Natural killer cell treated with Interleukin-12 subunit alpha and Interleukin-12 subunit beta and Interleukin-15 and Interleukin-18, amount 100 ng/mL, for 72 hours (primary cell): ENCODE data around the gene LSMEM2. TPM values are rescaled to one million over a fixed set of nuclear protein-coding genes. Genes with fewer than 3 reads are reported as not detected.

Source experiments
- ATAC-seq, 2 donors: fragments of 150-1000 bp; cut with Tn5 transposase in 1 of 2; sonication (Bioruptor Pico), chemical (Tn5 transposase) in 1 of 2; 2 replicates each; pipeline ENCODE4 v1.10.0; 2021
- DNase-seq: peaks from one replicate; pipeline ENCODE4 v3.0.0; 2022; ENCODE audit warnings: low spot score
- H3K27ac Mint-ChIP-seq, 2 donors: 1 replicate in 1 of 2; 2 replicates in 1 of 2; pipeline ENCODE4 v1.8.0; 2022; ENCODE audit warnings: mixed read lengths in 2 of 2, mild to moderate bottlenecking in 1 of 2, moderate library complexity in 1 of 2
- H3K27me3 Mint-ChIP-seq, 2 donors: 1 replicate in 1 of 2; 2 replicates in 1 of 2; pipeline ENCODE4 v1.8.0; 2022; ENCODE audit warnings: mixed read lengths in 2 of 2
- H3K36me3 Mint-ChIP-seq: one replicate; pipeline ENCODE4 v1.8.0; 2022; ENCODE audit warnings: mixed read lengths
- H3K4me1 Mint-ChIP-seq, 2 donors: 1 replicate in 1 of 2; 2 replicates in 1 of 2; pipeline ENCODE4 v1.8.0; 2022; ENCODE audit warnings: low read depth in 2 of 2, mixed read lengths in 2 of 2, mild to moderate bottlenecking in 1 of 2
- H3K4me3 Mint-ChIP-seq: one replicate; pipeline ENCODE4 v1.8.0; 2022; ENCODE audit warnings: mixed read lengths
- H3K9me3 Mint-ChIP-seq: 2 replicates; pipeline ENCODE4 v1.8.0; 2022; ENCODE audit warnings: mixed read lengths
- total RNA-seq, 2 donors: library from RNA; stranded (reverse); gene quantifications; one replicate each; pipeline ENCODE4 v1.2.3, GENCODE V29; 2022

Gene LSMEM2
- total RNA-seq, result not detected

GRCh38 chr3:50278880-50279224 is at the start of gene LSMEM2:
LSMEM2 (plus strand) TSS chr3:50279087; CDS start chr3:50279114, 27 bp downstream.
- no peak within 1 kb of the TSS for H3K4me3 Mint-ChIP-seq
- peaks cover 18% of the 10 kb centered on the region in 2 donors for H3K27me3 Mint-ChIP-seq
- H3K4me1 Mint-ChIP-seq, result peaks cover 11 to 16% of the 10 kb centered on the region in 2 donors
- no peaks in the 10 kb centered on the region for H3K9me3 Mint-ChIP-seq
- H3K27ac Mint-ChIP-seq, result no peak within 1 kb of the TSS
- no peaks in the 10 kb centered on the region for H3K36me3 Mint-ChIP-seq
- DNase-seq, result no peak
- ATAC-seq, result no peak

DNA sequence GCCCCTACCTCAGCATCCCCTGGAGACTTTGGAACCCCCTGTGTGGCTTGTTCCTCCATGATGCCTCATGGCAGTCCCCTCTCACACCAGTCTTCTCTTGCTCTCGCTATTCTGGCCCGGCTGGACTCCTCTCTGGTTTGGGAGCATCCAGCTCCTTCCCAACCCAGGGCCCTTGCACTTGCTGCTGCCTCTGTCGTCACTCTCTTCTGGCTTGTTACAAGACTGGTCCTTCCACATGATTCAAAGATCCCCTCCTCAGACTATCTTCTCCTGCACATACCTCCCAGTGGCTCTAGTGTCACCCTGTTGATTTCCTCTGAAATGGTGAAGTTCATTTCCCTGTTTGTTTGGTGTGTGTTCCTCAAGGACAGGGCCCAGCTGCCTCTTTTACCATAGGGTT is 49.4 kb upstream of the LSMEM2 start:
- no peaks in the 10 kb centered on the region for H3K36me3 Mint-ChIP-seq
- H3K4me1 Mint-ChIP-seq, result peaks cover 27 to 36% of the 10 kb centered on the region in 2 donors
- peak overlapping the region; percentile 4 for H3K4me3 Mint-ChIP-seq
- H3K27ac Mint-ChIP-seq, result no peak overlapping the region
- ATAC-seq (no peak), DNase-seq (no peak)
- H3K27me3 Mint-ChIP-seq, result peaks cover 0 to 7% of the 10 kb centered on the region in 2 donors
- H3K9me3 Mint-ChIP-seq, result no peaks in the 10 kb centered on the region

DNA sequence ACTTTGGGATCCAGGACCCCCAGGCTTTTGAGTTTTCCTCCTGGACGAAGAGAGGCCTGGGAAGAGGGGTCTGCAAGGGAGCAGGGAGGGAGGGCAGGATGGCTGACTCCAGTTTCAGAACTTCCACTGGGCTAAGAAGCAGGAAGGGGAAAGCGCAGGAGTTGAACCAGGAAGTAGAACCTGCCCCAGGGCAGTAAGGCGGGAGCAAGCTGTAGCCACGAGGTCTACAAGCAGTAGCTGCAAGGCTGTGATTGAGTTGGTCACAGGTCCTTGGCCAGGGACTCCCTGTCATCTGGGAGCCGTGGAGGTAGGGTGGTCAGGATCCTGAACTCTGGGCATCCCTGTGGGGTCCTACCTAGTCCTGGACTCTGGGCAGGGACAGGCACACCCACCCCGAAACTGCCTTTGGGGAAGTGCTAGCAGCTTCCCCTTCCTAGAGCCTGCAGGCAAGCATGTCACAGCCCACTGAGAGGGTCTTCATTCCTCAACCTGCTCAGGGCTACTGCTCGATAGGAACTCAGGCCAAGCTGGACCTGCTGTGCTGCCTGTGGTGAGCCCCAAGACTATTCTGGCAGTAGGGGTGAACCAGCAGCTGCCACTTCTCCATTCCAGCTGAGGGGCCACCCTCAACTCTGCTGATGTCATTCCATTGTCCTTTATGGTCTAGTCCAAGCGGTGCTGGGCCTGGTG is 48.6 kb upstream of the LSMEM2 start:
- Mint-ChIP-seq H3K27me3 (no peaks in the 10 kb centered on the region), H3K27ac (no peak overlapping the region), H3K4me1 (peaks cover 23 to 29% of the 10 kb centered on the region in 2 donors), H3K36me3 (no peaks in the 10 kb centered on the region), H3K9me3 (no peaks in the 10 kb centered on the region), H3K4me3 (no peak overlapping the region)
- ATAC-seq, result no peak
- no peak for DNase-seq

DNA sequence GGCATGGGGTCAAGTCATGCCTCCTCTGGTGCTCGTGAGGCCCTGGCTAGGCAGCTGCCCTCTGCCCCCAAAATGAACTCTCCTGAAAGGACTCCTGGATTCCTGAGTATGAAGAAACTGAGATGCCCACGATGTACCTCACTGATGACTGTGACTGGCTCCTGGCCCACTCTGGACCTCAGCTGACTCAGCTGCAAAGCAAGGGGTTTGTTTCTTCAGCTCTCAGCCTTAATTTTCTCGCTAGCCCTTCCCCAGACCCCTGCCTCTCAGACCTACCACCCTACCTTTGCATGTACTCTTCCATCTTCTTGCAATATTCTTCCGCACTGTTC is 48.1 kb upstream of the LSMEM2 start:
- Mint-ChIP-seq H3K4me1 (peaks cover 26 to 27% of the 10 kb centered on the region in 2 donors), H3K4me3 (no peak overlapping the region), H3K27me3 (no peaks in the 10 kb centered on the region), H3K27ac (no peak overlapping the region), H3K36me3 (no peaks in the 10 kb centered on the region), H3K9me3 (no peaks in the 10 kb centered on the region)
- DNase-seq, result no peak
- ATAC-seq, result no peak

DNA sequence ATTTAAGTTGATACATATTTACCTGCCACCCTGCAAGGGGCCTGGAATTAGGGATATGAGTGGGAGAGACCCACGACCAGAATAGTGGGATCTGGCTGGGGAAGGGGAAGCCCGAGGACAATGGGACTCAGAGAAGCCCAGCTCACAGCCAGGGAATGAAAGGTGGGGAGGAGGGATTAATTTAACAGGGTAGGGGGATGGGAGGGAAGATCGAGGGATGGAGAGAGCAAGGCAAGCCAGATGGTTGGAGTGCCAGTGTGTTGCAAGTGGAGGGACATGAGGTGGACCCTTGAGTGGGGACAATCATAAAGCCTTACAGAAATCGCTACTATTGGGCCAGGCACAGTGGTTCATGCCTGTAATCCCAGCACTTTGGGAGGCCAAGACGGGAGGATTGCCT is 47.3 kb upstream of the LSMEM2 start:
- Mint-ChIP-seq H3K4me1 (peaks cover 24 to 25% of the 10 kb centered on the region in 2 donors), H3K4me3 (no peak overlapping the region), H3K9me3 (no peaks in the 10 kb centered on the region), H3K36me3 (no peaks in the 10 kb centered on the region), H3K27me3 (no peaks in the 10 kb centered on the region), H3K27ac (peak overlapping the region in 1 of 2 donors; percentile 19)
- no peak for DNase-seq
- no peak for ATAC-seq

DNA sequence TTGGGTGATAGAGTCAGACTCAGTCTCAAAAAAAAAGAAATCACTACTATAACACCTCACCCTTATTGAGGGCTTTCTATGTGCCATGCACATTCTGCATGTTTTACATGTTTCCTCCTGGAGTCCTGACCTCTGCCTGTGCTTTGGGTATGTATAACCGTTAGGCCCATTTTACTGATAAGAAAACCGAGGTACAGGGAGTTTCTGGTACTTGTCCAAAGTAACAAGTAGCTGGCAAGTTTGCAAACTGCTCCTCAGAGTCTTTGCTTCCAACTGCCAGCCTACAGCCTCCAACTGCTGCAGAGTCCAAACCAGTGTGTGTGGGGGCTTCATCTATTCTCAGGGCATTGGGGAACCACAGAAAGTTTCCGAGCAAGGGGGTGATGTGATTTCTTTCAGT is 46.6 kb upstream of the LSMEM2 start:
- ATAC-seq (no peak), DNase-seq (no peak)
- no peaks in the 10 kb centered on the region for H3K36me3 Mint-ChIP-seq
- H3K4me3 Mint-ChIP-seq, result no peak overlapping the region
- peaks cover 20 to 26% of the 10 kb centered on the region in 2 donors for H3K4me1 Mint-ChIP-seq
- no peak overlapping the region for H3K27ac Mint-ChIP-seq
- H3K9me3 Mint-ChIP-seq, result no peaks in the 10 kb centered on the region
- H3K27me3 Mint-ChIP-seq, result no peaks in the 10 kb centered on the region

DNA sequence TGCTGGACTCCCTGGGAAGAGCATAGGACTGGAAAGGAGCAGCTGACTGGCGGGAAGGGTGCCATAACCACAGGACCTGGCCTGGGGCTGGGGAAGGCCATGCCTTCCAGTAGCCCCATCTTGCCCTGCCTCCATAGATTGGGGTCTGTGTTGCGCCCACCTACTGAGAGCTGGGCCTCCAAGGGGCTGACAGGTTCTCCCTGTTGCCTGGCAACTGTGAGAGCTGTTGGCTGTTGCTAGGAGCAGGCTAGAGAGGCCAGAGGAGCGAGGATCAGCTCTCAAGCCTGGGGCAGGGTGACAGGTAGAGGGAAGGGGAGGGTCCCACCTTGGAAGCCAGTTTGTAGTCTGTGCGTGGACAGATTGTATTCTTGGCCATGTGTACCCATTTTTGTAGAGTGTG is 45.7 kb upstream of the LSMEM2 start:
- ATAC-seq, result no peak
- H3K27me3 Mint-ChIP-seq, result no peaks in the 10 kb centered on the region
- H3K36me3 Mint-ChIP-seq, result no peaks in the 10 kb centered on the region
- H3K4me3 Mint-ChIP-seq, result no peak overlapping the region
- no peaks in the 10 kb centered on the region for H3K9me3 Mint-ChIP-seq
- DNase-seq, result no peak
- peaks cover 11 to 26% of the 10 kb centered on the region in 2 donors for H3K4me1 Mint-ChIP-seq
- H3K27ac Mint-ChIP-seq, result peak overlapping the region in 1 of 2 donors; percentile 51

DNA sequence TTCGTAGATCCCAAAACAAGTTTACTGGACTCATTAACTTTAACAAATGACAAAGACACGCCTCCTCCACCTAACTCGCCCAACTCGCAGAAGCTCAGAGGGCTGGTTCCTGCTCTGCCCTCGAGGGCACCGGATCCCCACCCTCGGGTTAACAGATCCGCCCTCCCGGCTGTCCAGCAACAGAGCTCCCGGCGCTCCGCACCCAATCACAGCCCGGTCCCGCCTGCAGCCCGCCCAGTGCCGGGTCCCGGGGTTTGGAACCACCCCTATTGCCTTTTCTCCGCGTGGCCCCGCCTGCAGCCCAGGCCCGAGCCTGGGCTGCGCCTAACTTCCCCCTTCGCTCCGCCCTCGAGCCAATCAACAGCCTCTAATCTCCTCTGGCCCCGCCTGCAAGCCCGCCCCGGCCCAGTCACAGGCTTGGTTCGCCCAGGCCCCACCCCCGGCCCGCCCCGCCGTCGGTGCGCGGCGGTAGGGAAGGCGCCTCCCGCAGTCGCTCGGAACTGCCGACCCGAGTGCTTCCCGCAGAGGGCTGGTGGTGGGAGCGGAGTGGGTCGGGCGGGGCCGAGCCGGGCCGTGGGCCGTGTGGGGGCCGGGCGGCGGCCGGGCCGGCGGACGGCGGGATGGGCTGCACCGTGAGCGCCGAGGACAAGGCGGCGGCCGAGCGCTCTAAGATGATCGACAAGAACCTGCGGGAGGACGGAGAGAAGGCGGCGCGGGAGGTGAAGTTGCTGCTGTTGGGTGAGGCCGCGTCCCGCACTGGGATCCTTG is 43.0 kb upstream of the LSMEM2 start, which contains the start of gene GNAI2:
Gene GNAI2, plus strand, starts transcription at position 489 of the 768 bp plus-strand sequence. Its CDS starts 132 bp downstream, at position 621.
- Mint-ChIP-seq H3K9me3 (no peaks in the 10 kb centered on the region), H3K4me1 (peaks cover 17 to 37% of the 10 kb centered on the region in 2 donors), H3K27ac (peak within 1 kb of the TSS; percentile 97 to 99), H3K27me3 (no peaks in the 10 kb centered on the region), H3K4me3 (peak within 1 kb of the TSS; percentile 95), H3K36me3 (no peaks in the 10 kb centered on the region)
- DNase-seq, result peak; percentile 99
- ATAC-seq, result peak; percentile 95 to 96

- Mint-ChIP-seq H3K27me3 (no peaks in the 10 kb centered on the region), H3K4me1 (peaks cover 20 to 42% of the 10 kb centered on the region in 2 donors), H3K4me3 (peak overlapping the region; percentile 95), H3K9me3 (no peaks in the 10 kb centered on the region), H3K36me3 (no peaks in the 10 kb centered on the region), H3K27ac (peak overlapping the region; percentile 97 to 99)
- DNase-seq (no peak), ATAC-seq (no peak)
Observed at GRCh38 chr3:50236484-50237132, 42.3 kb upstream of the LSMEM2 start.

- no peaks in the 10 kb centered on the region for H3K9me3 Mint-ChIP-seq
- H3K4me3 Mint-ChIP-seq, result peak overlapping the region; percentile 95
- no peaks in the 10 kb centered on the region for H3K27me3 Mint-ChIP-seq
- peak overlapping the region; percentile 97 to 99 for H3K27ac Mint-ChIP-seq
- H3K4me1 Mint-ChIP-seq, result peaks cover 26 to 47% of the 10 kb centered on the region in 2 donors
- ATAC-seq (no peak), DNase-seq (no peak)
- no peaks in the 10 kb centered on the region for H3K36me3 Mint-ChIP-seq
Observed at GRCh38 chr3:50237133-50237651, 41.7 kb upstream of the LSMEM2 start.

GRCh38 chr3:50237754-50238548 is 40.9 kb upstream of the LSMEM2 start:
- H3K4me1 Mint-ChIP-seq, result peaks cover 34 to 52% of the 10 kb centered on the region in 2 donors
- H3K9me3 Mint-ChIP-seq, result no peaks in the 10 kb centered on the region
- peak overlapping the region; percentile 95 for H3K4me3 Mint-ChIP-seq
- peak overlapping the region; percentile 97 to 99 for H3K27ac Mint-ChIP-seq
- ATAC-seq (peak; percentile 67 to 76), DNase-seq (peak; percentile 95)
- no peaks in the 10 kb centered on the region for H3K27me3 Mint-ChIP-seq
- no peaks in the 10 kb centered on the region for H3K36me3 Mint-ChIP-seq

GRCh38 chr3:50238549-50239026 is 40.3 kb upstream of the LSMEM2 start:
- H3K27ac Mint-ChIP-seq, result peak overlapping the region; percentile 97 to 99
- ATAC-seq (no peak), DNase-seq (no peak)
- no peaks in the 10 kb centered on the region for H3K9me3 Mint-ChIP-seq
- H3K27me3 Mint-ChIP-seq, result no peaks in the 10 kb centered on the region
- H3K4me3 Mint-ChIP-seq, result peak overlapping the region; percentile 95
- peaks cover 38 to 54% of the 10 kb centered on the region in 2 donors for H3K4me1 Mint-ChIP-seq
- no peaks in the 10 kb centered on the region for H3K36me3 Mint-ChIP-seq

- Mint-ChIP-seq H3K4me1 (peaks cover 47 to 61% of the 10 kb centered on the region in 2 donors), H3K4me3 (peak overlapping the region; percentile 95), H3K27me3 (no peaks in the 10 kb centered on the region), H3K9me3 (no peaks in the 10 kb centered on the region), H3K27ac (peak overlapping the region; percentile 97 to 99), H3K36me3 (no peaks in the 10 kb centered on the region)
- no peak for ATAC-seq
- no peak for DNase-seq
Observed at GRCh38 chr3:50239649-50240048, 39.2 kb upstream of the LSMEM2 start.
